ENCODE results near the gene DDX27. TPM values are rescaled to one million over a fixed set of nuclear protein-coding genes. Genes with fewer than 3 reads are reported as not detected.

DDX27 gene
- total and polyA plus RNA-seq, 2 of the 13 experiments (the other 11 are each of a cell fraction or from before 2014, with no cell fraction given) = 42.6 to 72.8 TPM

- TF ChIP-seq ZNF687 (CRISPR knock-in tag; IDR thresholded peaks at IDR 0.05) = no peak
- no peak for TF ChIP-seq ZNF180 (CRISPR knock-in tag; IDR thresholded peaks at IDR 0.05; ENCODE audit: borderline replicate concordance, low read depth)
- no peak for TF ChIP-seq SRY (CRISPR knock-in tag; IDR thresholded peaks at IDR 0.05)
- TF ChIP-seq ATF4 (CRISPR knock-in tag; IDR thresholded peaks at IDR 0.05) = no peak; a peak in 1 of 4 replicates
- no peak for TF ChIP-seq AGO2 (optimal IDR thresholded peaks at IDR 0.05; ENCODE audit: low read depth, low read length)
- TF ChIP-seq NFIC (IDR thresholded peaks at IDR 0.05; ENCODE audit: low read length) = no peak
- no peak for TF ChIP-seq ZNF777 (CRISPR knock-in tag; IDR thresholded peaks at IDR 0.05)
- peak; percentile 23; the same call in 1 of the 2 replicates for TF ChIP-seq SIX1 (CRISPR knock-in tag; IDR thresholded peaks at IDR 0.05; ENCODE audit: borderline replicate concordance)
- no peak for TF ChIP-seq SALL2 (CRISPR knock-in tag; IDR thresholded peaks at IDR 0.05)
- TF ChIP-seq BRF2 (CRISPR knock-in tag; IDR thresholded peaks at IDR 0.05) = no peak
- peak; percentile 84 for TF ChIP-seq POGK (CRISPR knock-in tag; conservative IDR thresholded peaks at IDR 0.05)
- no peak for TF ChIP-seq ZNF773 (CRISPR knock-in tag; IDR thresholded peaks at IDR 0.05; ENCODE audit: borderline replicate concordance)
- peak; percentile 69 for TF ChIP-seq ZNF501 (CRISPR knock-in tag; IDR thresholded peaks at IDR 0.05)
- TF ChIP-seq GATA4 (IDR thresholded peaks at IDR 0.05; ENCODE audit: borderline replicate concordance, low read depth) = no peak
- no peak for TF ChIP-seq ZNF879 (CRISPR knock-in tag; IDR thresholded peaks at IDR 0.05)
- no peak for TF ChIP-seq PCBP1 (IDR thresholded peaks at IDR 0.05; ENCODE audit: borderline replicate concordance, low read depth, low read length)
- TF ChIP-seq CEBPG (CRISPR knock-in tag; IDR thresholded peaks at IDR 0.05) = peak; percentile 36; the same call in 1 of the 2 replicates
- no peak for TF ChIP-seq ZNF781 (CRISPR knock-in tag; IDR thresholded peaks at IDR 0.05; ENCODE audit: borderline replicate concordance, not compliant biosample characterization)
- no peak for TF ChIP-seq THAP7 (CRISPR knock-in tag; IDR thresholded peaks at IDR 0.05)
- peak; percentile 57; the same call in 1 of the 2 replicates for TF ChIP-seq GZF1 (CRISPR knock-in tag; IDR thresholded peaks at IDR 0.05)
- no peak for TF ChIP-seq PLRG1 (conservative IDR thresholded peaks at IDR 0.05)
These were observed 2.1 kb upstream of the DDX27 start (continued) for GRCh38 chr20:49216991-49217578.
